GM12801 (cell line): ENCODE results near the gene NHLRC2.

Source experiments
- TF ChIP-seq, protein P1 (sequence below): IDR thresholded peaks from one replicate; pipeline ENCODE4 v1.5.1; 2011; ENCODE audit warnings: control low read depth; ENCODE audit not compliant: insufficient read length; ENCODE audit errors: extremely low read depth

NHLRC2 gene

DNA sequence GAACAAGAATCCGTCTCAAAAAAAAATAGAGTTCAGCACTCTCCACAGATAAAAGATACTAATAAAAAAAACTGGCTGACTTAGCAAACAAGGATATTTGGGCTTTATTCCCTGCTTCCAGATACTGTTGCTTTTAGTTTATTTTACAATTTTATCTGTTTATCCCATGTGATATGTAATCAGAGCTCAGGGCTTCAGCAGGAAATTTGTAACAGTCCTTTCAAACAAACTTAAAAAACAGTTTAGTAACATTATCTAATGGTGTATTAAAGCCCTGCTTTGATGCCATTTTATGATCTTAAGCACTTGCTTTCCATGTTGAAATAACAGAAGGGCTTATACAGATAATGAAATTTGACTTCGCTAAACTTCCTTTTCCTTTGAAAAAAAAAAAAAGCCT is 28.7 kb upstream of the NHLRC2 start:
- TF ChIP-seq, protein P1, sequence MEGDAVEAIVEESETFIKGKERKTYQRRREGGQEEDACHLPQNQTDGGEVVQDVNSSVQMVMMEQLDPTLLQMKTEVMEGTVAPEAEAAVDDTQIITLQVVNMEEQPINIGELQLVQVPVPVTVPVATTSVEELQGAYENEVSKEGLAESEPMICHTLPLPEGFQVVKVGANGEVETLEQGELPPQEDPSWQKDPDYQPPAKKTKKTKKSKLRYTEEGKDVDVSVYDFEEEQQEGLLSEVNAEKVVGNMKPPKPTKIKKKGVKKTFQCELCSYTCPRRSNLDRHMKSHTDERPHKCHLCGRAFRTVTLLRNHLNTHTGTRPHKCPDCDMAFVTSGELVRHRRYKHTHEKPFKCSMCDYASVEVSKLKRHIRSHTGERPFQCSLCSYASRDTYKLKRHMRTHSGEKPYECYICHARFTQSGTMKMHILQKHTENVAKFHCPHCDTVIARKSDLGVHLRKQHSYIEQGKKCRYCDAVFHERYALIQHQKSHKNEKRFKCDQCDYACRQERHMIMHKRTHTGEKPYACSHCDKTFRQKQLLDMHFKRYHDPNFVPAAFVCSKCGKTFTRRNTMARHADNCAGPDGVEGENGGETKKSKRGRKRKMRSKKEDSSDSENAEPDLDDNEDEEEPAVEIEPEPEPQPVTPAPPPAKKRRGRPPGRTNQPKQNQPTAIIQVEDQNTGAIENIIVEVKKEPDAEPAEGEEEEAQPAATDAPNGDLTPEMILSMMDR: no peak

DNA sequence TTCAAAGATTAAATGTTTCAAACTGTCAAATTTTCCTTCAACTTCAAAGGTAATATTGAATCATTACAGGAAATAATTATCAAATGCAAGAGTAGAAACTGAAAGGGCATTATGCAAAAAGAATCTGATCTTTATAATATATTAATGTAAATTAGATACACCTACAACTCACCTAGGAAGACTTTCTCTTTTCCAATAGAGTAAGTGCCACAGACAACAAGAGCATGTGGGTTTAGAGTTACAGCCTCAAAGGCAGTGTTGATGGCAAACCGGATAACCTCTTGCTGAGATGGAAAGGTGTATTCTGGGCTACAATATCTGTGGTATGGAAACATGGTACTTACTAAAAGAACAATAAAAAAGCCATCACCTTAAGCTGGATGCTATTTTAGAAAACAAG is 12.3 kb upstream of the NHLRC2 start:
- TF ChIP-seq, protein P1: no peak

DNA sequence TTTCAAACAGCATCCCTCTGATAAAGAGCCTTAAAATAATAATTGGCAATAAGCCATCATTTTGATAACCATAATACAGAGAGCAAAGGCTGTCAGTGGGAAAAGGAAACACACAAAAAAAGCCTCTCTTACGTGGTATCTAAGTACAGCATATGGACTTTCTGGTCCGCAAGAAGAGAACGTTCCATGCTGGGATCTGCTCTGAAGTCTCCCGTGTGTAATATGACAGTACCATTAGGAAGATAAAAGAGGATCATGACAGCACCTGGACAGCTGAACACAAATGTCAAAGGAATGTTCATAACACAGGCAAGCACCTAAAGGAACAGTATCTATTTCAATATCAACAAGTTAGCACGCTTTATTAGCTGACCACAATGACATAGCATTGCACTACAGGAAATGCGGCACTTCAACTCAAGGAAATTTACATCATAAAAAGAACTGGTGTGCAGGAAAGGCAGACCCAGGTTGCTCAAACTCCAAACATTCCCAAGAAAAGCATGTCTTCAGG is 10.4 kb upstream of the NHLRC2 start:
- TF ChIP-seq, protein P1: no peak

GRCh38 chr10:113846036-113846435 is 8.4 kb upstream of the NHLRC2 start:
- TF ChIP-seq, protein P1: no peak

DNA sequence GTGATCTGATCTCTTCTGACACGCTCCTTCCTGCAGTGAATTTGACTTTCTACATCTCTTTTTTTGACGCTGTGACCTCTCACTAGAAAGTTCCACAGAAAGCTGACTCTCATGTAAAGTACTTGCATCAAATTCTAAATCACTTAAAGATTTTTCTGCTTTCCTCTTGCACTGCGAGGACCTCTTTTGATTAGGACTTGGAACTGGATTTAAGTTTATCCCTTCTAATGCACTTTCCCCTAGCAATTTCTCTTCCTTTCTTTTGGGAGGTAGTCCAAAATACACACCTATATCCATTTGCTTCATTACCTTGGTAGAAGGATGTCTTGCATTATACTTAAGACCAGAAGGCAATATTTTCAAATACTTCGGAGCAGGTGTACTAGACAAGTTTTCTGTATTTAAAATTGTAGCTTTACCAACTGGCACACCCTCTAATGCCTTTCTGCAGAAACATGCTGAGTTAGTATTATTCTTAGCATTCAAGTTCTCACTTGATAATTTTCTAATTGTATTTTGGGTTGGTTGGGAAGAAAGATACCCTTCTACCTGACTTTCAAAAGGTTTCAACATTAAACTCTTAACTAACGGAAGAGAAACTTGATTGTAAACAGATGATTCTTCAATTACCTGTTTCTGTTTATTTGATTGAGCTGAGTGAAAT is 5.2 kb upstream of the NHLRC2 start:
- TF ChIP-seq, protein P1: no peak

DNA sequence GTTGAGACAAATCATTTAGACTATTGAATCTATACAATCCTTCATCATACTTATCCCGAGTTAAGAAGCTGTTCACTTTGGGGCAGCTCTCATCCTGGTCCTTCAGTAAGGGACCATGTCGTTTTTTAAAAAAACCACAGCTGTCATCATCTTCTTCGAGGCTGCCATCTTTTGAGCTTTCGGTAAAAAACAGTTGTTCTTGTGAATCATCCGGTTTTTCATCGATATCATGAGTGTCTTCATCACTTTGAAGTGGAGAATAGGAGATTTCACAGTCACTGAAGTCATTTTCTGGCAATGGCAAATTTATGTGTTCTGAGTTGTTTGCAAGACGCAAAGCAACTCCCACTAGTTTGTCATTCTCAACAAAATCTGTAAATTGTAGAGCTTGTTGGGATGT is 4.5 kb upstream of the NHLRC2 start:
- TF ChIP-seq, protein P1: no peak

GRCh38 chr10:113853578-113854012 is 866 bp upstream of the NHLRC2 start:
- TF ChIP-seq, protein P1: no peak
